ENCODE measurements around the gene ING4. TPM values are rescaled to one million over a fixed set of nuclear protein-coding genes. Genes with fewer than 3 reads are reported as not detected.

The ING4 gene
- total RNA-seq, 4 donors from 2014 or later, result 13.4 to 52.9 (median 41.4) TPM

- no peak for TF ChIP-seq CTCF (IDR thresholded peaks at IDR 0.05; ENCODE audit: low read depth)
These were observed 44.3 kb downstream of the ING4 start for GRCh38 chr12:6618483-6619225.

- TF ChIP-seq CTCF (IDR thresholded peaks at IDR 0.05; ENCODE audit: low read depth), result no peak
These were observed 47.1 kb downstream of the ING4 start for GRCh38 chr12:6615802-6616201.

GRCh38 chr12:6614513-6615172 is 48.3 kb downstream of the ING4 start:
- TF ChIP-seq CTCF (IDR thresholded peaks at IDR 0.05; ENCODE audit: low read depth), result no peak

DNA sequence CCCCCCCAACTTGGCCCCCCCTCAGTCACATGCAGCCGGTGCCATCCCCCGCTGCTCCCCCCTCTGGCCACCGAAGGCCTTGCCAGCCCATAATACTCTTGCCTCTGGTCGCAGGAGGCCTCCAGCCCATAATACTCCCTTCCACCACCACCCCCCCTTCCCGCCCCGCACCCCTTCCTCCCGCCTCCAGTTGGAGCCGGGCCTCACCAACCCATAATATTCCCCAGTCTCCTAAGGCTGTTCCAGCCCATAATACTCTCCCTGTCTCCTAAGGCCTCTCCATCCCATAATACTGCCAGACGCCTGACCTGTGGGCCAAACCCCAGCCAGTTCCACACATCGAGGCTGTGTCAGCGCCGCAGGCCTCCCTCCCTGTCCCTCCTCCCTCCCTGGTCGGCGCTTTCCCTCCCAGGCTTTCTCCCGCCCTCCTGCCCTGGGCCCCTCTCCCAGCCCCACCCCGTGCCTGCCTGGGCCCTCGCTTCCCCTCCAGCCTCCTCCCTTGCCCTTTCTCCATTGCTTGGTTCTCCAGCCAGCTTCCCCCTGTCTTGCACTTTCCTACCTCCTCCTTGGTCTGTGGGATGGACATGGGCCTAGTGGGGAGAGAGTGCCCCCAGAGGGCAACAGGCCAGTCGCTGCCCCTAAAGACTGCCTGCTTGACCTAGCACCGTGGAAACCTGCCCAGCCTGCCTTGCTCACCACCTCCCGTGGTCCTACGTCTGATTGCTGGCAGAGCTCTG is 49.0 kb downstream of the ING4 start:
- TF ChIP-seq CTCF (IDR thresholded peaks at IDR 0.05; ENCODE audit: low read depth), result no peak

DNA sequence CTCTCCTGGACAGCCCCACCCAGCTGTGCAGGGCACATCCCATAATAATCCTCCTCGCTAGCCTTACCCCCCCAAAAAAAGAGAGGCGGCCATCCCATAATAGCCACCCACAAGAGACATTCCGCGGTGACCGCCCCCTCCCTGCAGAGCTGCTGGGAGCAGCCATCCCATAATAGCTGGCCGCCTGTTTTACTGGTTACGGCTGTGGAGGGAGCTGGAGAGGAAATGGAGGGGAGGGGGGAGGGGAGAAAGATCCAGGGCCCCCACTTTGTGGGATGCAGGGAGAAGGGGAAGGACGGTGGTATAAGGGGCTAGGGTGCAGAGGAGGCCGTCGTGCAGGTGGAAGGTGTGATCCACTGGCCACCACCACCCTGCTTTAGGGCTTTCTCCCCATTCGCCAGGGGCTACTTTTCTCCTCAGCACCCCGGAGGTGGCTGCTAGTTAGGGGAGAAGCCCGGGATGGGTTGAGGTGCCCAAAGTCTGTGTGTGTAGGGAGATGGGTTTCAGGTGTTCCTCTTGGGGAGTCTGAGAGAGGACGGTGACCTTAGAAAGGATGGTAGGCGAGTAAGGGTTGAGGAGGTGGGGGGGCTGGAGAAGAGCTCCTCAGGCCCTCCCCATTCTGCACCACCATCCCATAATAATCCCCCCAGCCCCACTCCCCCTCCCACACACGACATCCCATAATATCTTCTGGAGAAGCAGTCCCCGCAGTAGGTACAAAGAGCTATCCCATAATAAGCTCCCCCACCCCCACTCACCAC is 49.7 kb downstream of the ING4 start:
- no peak for TF ChIP-seq CTCF (IDR thresholded peaks at IDR 0.05; ENCODE audit: low read depth)

- TF ChIP-seq CTCF (IDR thresholded peaks at IDR 0.05; ENCODE audit: low read depth), result no peak
These were observed 50.3 kb downstream of the ING4 start for GRCh38 chr12:6612652-6613014.

All from subcutaneous adipose tissue (tissue), 4 donors.